GM12878 (cell line): ENCODE results near the gene PDXDC1.
"Not testable (repeated sequence)": the region's sequence is repeated elsewhere in the genome, so short reads cannot be mapped to it uniquely, and the experiment has no call there.

Source experiments
- EZH2 ChIP-seq: IDR thresholded peaks from 2 replicates; pipeline ENCODE4 v1.6.1; 2012; ENCODE audit warnings: low read depth, mild to moderate bottlenecking, control low read depth, inconsistent platforms, low read length, borderline replicate concordance; ENCODE audit not compliant: control insufficient read depth
- FOS ChIP-seq: IDR thresholded peaks from 3 replicates; pipeline ENCODE4 v1.6.1; 2011; ENCODE audit warnings: borderline replicate concordance; ENCODE audit not compliant: insufficient read length; ENCODE audit errors: extremely low read depth
- HDAC2 ChIP-seq: fragments of 200-600 bp; sonication (generic); IDR thresholded peaks from 2 replicates; pipeline ENCODE4 v1.6.1; 2017
- JUNB ChIP-seq: IDR thresholded peaks from 2 replicates; pipeline ENCODE4 v1.6.1; 2016; ENCODE audit warnings: antibody characterized with exemption, mild to moderate bottlenecking
- MEF2B ChIP-seq: fragments of 450-650 bp; IDR thresholded peaks from 2 replicates; pipeline ENCODE4 v1.6.1; 2018; ENCODE audit warnings: mild to moderate bottlenecking, moderate library complexity; ENCODE audit not compliant: partially characterized antibody, poor library complexity, severe bottlenecking
- NFXL1 ChIP-seq: fragments of 450-650 bp; IDR thresholded peaks from 2 replicates; pipeline ENCODE4 v1.6.1; 2017; ENCODE audit warnings: antibody characterized with exemption, mild to moderate bottlenecking, borderline replicate concordance
- NR2C2 ChIP-seq: IDR thresholded peaks from 2 replicates; pipeline ENCODE4 v1.6.1; 2011; ENCODE audit warnings: borderline replicate concordance, low read depth; ENCODE audit not compliant: control insufficient read depth, insufficient read length
- RB1 ChIP-seq: fragments of 450-650 bp; formaldehyde crosslinking; IDR thresholded peaks from 2 replicates; pipeline ENCODE4 v1.6.1; 2017; ENCODE audit warnings: mild to moderate bottlenecking, borderline replicate concordance
- TAF1 ChIP-seq: IDR thresholded peaks from 2 replicates; pipeline ENCODE4 v1.6.1; 2011; ENCODE audit warnings: mild to moderate bottlenecking, low read depth, low read length, borderline replicate concordance
- TCF7 ChIP-seq: IDR thresholded peaks from 2 replicates; pipeline ENCODE4 v1.6.1; 2014; ENCODE audit warnings: antibody characterized with exemption, borderline replicate concordance
- TF ChIP-seq, protein P1 (sequence below), 3 experiments: IDR thresholded peaks in 2 of 3; conservative IDR thresholded peaks in 1 of 3; 2 replicates each; pipeline ENCODE4 v1.5.1; 2011; ENCODE audit warnings: low read depth in 3 of 3, low read length in 3 of 3, mild to moderate bottlenecking in 3 of 3, control low read depth in 2 of 3, moderate library complexity in 2 of 3, inconsistent platforms in 1 of 3, mixed read lengths in 1 of 3; ENCODE audit not compliant: control insufficient read depth in 2 of 3, insufficient read depth in 1 of 3; ENCODE audit errors: extremely low read depth in 1 of 3
- TF ChIP-seq, protein P2 (sequence below): IDR thresholded peaks from 2 replicates; pipeline ENCODE4 v1.6.1; 2011; ENCODE audit warnings: low read depth, mild to moderate bottlenecking, low read length, moderate library complexity, borderline replicate concordance; ENCODE audit errors: extremely low read depth
- TF ChIP-seq, protein P3 (sequence below): fragments of 450-650 bp; IDR thresholded peaks from 2 replicates; pipeline ENCODE4 v1.6.1; 2017; ENCODE audit warnings: mild to moderate bottlenecking, low read depth, inconsistent platforms; ENCODE audit not compliant: poor library complexity, severe bottlenecking

DNA sequence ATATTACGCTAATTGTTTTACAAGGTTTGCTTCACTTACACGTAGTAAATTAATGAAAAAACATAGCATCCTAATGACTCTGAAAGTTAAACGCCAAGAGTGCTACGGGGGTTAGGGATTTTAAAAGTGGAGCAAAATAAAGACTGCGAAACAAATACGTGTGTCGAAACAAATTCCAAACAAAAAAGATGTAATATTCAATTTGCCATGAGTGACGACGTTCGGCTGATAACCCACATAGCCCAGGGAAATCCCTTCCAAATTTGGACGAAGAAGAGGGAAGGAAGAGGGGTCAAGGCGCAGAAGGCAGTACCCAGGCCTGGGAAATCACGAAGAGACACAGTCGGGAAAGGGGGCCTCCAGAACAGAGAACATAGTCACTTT, 118.7 kb downstream of the PDXDC1 start:
- TF ChIP-seq RB1, NR2C2, NFXL1, TCF7, FOS, HDAC2, JUNB, EZH2, TAF1, MEF2B: not testable (repeated sequence)
- TF ChIP-seq, protein P1, sequence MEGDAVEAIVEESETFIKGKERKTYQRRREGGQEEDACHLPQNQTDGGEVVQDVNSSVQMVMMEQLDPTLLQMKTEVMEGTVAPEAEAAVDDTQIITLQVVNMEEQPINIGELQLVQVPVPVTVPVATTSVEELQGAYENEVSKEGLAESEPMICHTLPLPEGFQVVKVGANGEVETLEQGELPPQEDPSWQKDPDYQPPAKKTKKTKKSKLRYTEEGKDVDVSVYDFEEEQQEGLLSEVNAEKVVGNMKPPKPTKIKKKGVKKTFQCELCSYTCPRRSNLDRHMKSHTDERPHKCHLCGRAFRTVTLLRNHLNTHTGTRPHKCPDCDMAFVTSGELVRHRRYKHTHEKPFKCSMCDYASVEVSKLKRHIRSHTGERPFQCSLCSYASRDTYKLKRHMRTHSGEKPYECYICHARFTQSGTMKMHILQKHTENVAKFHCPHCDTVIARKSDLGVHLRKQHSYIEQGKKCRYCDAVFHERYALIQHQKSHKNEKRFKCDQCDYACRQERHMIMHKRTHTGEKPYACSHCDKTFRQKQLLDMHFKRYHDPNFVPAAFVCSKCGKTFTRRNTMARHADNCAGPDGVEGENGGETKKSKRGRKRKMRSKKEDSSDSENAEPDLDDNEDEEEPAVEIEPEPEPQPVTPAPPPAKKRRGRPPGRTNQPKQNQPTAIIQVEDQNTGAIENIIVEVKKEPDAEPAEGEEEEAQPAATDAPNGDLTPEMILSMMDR (IDR thresholded peaks at IDR 0.05 in 2 of 3, conservative IDR thresholded peaks at IDR 0.05 in 1 of 3; ENCODE audit: control insufficient read depth in 2 of 3, extremely low read depth in 1 of 3, insufficient read depth in 1 of 3, low read depth in 3 of 3, low read length in 3 of 3): not testable (repeated sequence)
- TF ChIP-seq, protein P2, sequence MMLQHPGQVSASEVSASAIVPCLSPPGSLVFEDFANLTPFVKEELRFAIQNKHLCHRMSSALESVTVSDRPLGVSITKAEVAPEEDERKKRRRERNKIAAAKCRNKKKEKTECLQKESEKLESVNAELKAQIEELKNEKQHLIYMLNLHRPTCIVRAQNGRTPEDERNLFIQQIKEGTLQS: not testable (repeated sequence)
- TF ChIP-seq, protein P3, sequence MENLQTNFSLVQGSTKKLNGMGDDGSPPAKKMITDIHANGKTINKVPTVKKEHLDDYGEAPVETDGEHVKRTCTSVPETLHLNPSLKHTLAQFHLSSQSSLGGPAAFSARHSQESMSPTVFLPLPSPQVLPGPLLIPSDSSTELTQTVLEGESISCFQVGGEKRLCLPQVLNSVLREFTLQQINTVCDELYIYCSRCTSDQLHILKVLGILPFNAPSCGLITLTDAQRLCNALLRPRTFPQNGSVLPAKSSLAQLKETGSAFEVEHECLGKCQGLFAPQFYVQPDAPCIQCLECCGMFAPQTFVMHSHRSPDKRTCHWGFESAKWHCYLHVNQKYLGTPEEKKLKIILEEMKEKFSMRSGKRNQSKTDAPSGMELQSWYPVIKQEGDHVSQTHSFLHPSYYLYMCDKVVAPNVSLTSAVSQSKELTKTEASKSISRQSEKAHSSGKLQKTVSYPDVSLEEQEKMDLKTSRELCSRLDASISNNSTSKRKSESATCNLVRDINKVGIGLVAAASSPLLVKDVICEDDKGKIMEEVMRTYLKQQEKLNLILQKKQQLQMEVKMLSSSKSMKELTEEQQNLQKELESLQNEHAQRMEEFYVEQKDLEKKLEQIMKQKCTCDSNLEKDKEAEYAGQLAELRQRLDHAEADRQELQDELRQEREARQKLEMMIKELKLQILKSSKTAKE: not testable (repeated sequence)
